Kidney (tissue), 14 donors: ENCODE data around the gene CETN2. TPM values are rescaled to one million over a fixed set of nuclear protein-coding genes. Genes with fewer than 3 reads are reported as not detected.

Source experiments
- DNase-seq, 5 donors: peaks; one replicate each; pipeline ENCODE4 v3.0.0-alpha.2; 2013 to 2020
- FAIRE-seq: peaks from 2 replicates; lab custom pipeline; 2012; peaks lifted over from hg19 to GRCh38; lab: Jason Lieb, UNC
- H3K27ac ChIP-seq, 2 donors: one replicate each; pipeline ENCODE4 v1.7.0; 2013; ENCODE audit warnings: low read depth in 2 of 2, low read length in 2 of 2, inconsistent platforms in 1 of 2
- H3K27me3 ChIP-seq: one replicate; pipeline ENCODE4 v1.7.1; 2013; ENCODE audit warnings: low read length, inconsistent platforms; ENCODE audit not compliant: control insufficient read depth, insufficient read depth
- H3K36me3 ChIP-seq, 3 donors: one replicate each; pipeline versions ENCODE4 v1.7.0 to v1.7.1; 2013; ENCODE audit warnings: low read length in 3 of 3, control low read depth in 1 of 3, inconsistent platforms in 1 of 3; ENCODE audit not compliant: insufficient read depth in 3 of 3, control insufficient read depth in 2 of 3
- H3K4me1 ChIP-seq, 3 donors: one replicate each; pipeline versions ENCODE4 v1.7.0 to v1.7.1; 2013; ENCODE audit warnings: low read length in 3 of 3, inconsistent platforms in 1 of 3, low read depth in 1 of 3; ENCODE audit not compliant: control insufficient read depth in 2 of 3, insufficient read depth in 2 of 3
- H3K4me3 ChIP-seq, 3 donors: one replicate each; pipeline versions ENCODE4 v1.7.0 to v1.8.1; 2013; ENCODE audit warnings: low read length in 3 of 3, control low read depth in 1 of 3, inconsistent platforms in 1 of 3
- H3K9ac ChIP-seq, 3 donors: one replicate each; pipeline versions ENCODE4 v1.7.0 to v1.7.1; 2013; ENCODE audit warnings: low read length in 3 of 3, control low read depth in 1 of 3, inconsistent platforms in 1 of 3
- H3K9me3 ChIP-seq, 3 donors: one replicate each; pipeline versions ENCODE4 v1.7.0 to v1.7.1; 2013; ENCODE audit warnings: low read length in 3 of 3, control low read depth in 1 of 3, inconsistent platforms in 1 of 3; ENCODE audit not compliant: control insufficient read depth in 2 of 3, insufficient read depth in 1 of 3
- intact Hi-C: fragments of 100-400 bp; cut with DNase I; formaldehyde crosslinking; loops from one replicate; pipeline ENCODE4 v1.11.1; 2022
- polyA plus RNA-seq: library from polyadenylated mRNA; stranded (reverse); fragments of 350-450 nt; fragmentation: Illumina TruSeq; extraction: RNeasy Lipid Tissue Mini Kit (QIAGEN cat#74804); gene quantifications from one replicate; pipeline ENCODE4 v1.2.3, GENCODE V29; 2014; ENCODE audit warnings: low read depth, low replicate concordance; ENCODE audit not compliant: insufficient read depth
- total RNA-seq: library from RNA; stranded (reverse); fragmentation: NEBNext Ultra II Directional; extraction: Animal tissue kit (Norgen Biotek cat#: 25700); gene quantifications from one replicate; pipeline ENCODE4 v1.2.1, GENCODE V29; 2021
- TF ChIP-seq, protein P1 (sequence below): IDR thresholded peaks from 3 replicates; pipeline ENCODE4 v1.5.1; 2012; ENCODE audit warnings: mild to moderate bottlenecking, moderate library complexity, borderline replicate concordance; ENCODE audit not compliant: insufficient read depth; ENCODE audit errors: extremely low read depth
- donor health status: control.
- donor health status: control.
- donor health status: control.
- donor health status: control.
- donor health status: control.
- donor health status: DM: yes; HTN: yes; CAD: no.
- donor health status: Normal renal cell carcinoma (clear cell type).

The CETN2 gene
- total and polyA plus RNA-seq, 2 donors from 2014 or later, result 66.4 to 121 TPM

DNA sequence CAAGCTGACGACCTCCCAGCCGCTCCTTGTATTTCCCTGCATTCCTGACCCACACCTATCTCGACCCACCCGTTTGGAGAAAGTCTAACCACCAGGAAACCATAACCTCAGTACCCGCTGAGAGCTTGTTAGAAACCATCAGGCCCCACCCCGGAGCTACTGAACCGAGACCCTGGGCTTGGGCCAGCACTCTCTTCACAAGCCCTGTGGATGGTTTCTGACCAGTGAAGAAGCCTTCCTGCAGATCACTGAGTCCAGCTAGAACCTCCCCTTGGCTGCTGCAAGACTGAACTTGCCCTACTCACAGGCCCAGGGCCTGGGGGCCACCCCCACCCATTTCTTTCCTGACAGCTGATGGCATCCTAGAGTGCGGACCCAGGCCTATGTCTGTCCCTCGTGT lies 40.7 kb upstream of the CETN2 start:
- intact Hi-C loops, result no loop called here
- no peak for FAIRE-seq
- no peak overlapping the region for H3K4me3 ChIP-seq

DNA sequence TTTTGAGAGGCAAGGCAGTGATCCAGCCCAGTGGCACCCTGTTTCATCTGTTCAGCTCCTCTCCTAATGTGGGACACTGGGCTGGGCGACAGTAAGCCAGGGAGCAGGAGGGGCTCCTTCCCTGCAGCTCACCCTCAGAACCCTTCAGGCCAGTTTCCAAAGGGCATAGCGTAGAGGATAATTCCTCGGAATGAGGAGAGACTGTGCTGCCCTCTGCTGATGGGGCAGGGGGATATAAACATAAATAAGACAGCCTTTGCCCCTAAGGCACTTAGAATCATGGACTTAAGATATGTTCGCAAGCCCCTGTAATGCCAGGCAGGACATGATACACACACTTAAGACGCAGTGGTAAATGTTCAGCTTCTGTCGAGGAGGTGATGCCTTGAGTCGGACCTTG lies 39.4 kb upstream of the CETN2 start:
- Histone ChIP-seq H3K4me1 (no peaks in the 10 kb centered on the region), H3K9ac (no peak overlapping the region), H3K27me3 (no peaks in the 10 kb centered on the region), H3K9me3 (no peaks in the 10 kb centered on the region), H3K36me3 (peaks cover 3 to 8% (median 8%) of the 10 kb centered on the region in 3 donors), H3K27ac (no peak overlapping the region), H3K4me3 (no peak overlapping the region)
- no peak for DNase-seq
- TF ChIP-seq, protein P1, sequence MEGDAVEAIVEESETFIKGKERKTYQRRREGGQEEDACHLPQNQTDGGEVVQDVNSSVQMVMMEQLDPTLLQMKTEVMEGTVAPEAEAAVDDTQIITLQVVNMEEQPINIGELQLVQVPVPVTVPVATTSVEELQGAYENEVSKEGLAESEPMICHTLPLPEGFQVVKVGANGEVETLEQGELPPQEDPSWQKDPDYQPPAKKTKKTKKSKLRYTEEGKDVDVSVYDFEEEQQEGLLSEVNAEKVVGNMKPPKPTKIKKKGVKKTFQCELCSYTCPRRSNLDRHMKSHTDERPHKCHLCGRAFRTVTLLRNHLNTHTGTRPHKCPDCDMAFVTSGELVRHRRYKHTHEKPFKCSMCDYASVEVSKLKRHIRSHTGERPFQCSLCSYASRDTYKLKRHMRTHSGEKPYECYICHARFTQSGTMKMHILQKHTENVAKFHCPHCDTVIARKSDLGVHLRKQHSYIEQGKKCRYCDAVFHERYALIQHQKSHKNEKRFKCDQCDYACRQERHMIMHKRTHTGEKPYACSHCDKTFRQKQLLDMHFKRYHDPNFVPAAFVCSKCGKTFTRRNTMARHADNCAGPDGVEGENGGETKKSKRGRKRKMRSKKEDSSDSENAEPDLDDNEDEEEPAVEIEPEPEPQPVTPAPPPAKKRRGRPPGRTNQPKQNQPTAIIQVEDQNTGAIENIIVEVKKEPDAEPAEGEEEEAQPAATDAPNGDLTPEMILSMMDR, result no peak
- intact Hi-C loops, result no loop called here
- FAIRE-seq, result no peak

More for the DNA sequence above, 40.7 kb upstream of the CETN2 start:
- H3K9me3 ChIP-seq, result no peaks in the 10 kb centered on the region
- no peak overlapping the region for H3K9ac ChIP-seq
- TF ChIP-seq, protein P1, result no peak
- peaks cover 3 to 8% (median 4%) of the 10 kb centered on the region in 3 donors for H3K36me3 ChIP-seq
- DNase-seq, result no peak
- H3K4me1 ChIP-seq, result no peaks in the 10 kb centered on the region
- H3K27ac ChIP-seq, result no peak overlapping the region
- H3K27me3 ChIP-seq, result no peaks in the 10 kb centered on the region

DNA sequence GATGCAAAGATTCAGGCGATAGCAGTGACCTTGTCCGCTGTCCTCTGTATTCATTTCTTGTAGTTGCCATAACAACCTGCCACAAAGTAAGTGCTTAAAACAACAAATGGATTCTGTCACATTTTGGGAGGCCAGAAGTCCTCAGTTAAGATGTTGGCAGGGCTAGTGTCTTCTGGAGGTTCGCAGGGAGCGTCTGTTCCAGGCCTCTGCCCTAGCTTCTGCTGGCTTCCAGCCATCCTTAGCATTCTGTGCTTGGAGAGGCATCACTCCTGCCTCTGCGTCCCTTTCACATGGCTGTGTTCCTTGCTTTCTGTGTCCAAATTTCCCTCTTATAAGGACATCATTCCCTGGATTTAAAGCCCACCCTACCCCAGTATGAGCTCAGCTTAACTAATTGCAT lies 35.8 kb upstream of the CETN2 start:
- FAIRE-seq (no peak), DNase-seq (no peak)
- Histone ChIP-seq H3K9ac (no peak overlapping the region), H3K27me3 (no peaks in the 10 kb centered on the region), H3K4me3 (no peak overlapping the region), H3K36me3 (peaks cover 3 to 12% (median 8%) of the 10 kb centered on the region in 3 donors), H3K4me1 (no peaks in the 10 kb centered on the region), H3K27ac (no peak overlapping the region), H3K9me3 (no peaks in the 10 kb centered on the region)
- intact Hi-C loops, result no loop called here
- TF ChIP-seq, protein P1, result no peak
